ENCODE measurements around the gene REV1. TPM values are rescaled to one million over a fixed set of nuclear protein-coding genes. Genes with fewer than 3 reads are reported as not detected.
"Not testable (repeated sequence)": the region's sequence is repeated elsewhere in the genome, so short reads cannot be mapped to it uniquely, and the experiment has no call there.

The REV1 gene
- 10 to 100 TPM; 40.8 to 44.0 TPM for total RNA-seq
- long read RNA-seq, full-length matches to known transcripts = 1 of 38 reads
- long read RNA-seq, partial matches to known transcripts = 20 of 38 reads
- long read RNA-seq, other reads (novel, unspliced or antisense) = 17 of 38 reads

DNA sequence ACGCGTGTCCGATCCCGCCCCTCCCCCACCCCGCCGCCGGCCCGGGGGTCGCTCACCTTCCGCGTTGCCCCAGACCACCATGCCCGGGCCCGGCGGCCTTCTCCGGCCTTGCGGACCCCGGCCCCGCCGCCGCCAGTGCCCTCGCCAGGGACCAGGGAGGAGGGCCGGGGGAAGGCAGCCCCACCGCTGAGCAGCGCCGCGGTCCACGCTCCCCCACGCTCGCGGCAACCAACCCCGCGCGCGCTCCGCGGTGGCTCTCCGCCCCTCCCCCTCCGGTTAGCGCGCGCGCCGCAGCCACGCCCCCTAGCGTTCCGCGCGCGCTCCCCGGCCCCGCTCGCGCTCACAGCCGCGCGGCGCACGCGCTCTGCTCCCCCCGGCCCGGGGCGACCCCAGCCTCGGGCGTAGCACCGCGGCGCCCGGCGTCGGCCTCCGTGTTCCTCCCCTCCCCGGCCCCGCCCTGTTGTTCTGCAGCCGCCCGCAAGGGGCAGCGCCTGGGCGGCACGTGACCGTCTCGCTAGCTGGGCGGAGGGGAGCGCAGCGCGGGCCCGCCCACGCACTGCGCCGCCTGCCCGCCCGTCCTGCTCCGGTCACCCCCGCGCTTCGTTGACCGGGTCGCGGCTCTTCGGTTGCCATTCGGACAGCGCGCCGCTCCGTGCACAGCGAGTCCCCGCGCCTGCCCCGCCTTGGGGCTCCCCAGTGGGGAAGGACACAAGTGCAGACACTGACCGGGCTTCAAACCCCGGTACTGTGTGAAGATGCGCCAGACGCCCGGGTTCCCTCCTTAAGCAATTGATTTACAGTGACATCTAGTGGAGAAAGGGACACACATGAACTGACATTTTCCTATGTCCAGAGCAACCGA lies at the start of gene REV1:
TSS of gene REV1 (minus strand) at position 257 of the 862 bp plus-strand sequence. CDS start 25,042 bp downstream, outside the sequence.
- peak; percentile 91 to 92 for DNase-seq
- peak; percentile 85 for ATAC-seq
- intact Hi-C loops (cut with DNase I, micrococcal nuclease) = loop anchor here in 1 of 2 donors (5.0 kb wide), 1 partner anchor 153 kb away; the partner anchor contains the start of genes EIF5B and TXNDC9

DNA sequence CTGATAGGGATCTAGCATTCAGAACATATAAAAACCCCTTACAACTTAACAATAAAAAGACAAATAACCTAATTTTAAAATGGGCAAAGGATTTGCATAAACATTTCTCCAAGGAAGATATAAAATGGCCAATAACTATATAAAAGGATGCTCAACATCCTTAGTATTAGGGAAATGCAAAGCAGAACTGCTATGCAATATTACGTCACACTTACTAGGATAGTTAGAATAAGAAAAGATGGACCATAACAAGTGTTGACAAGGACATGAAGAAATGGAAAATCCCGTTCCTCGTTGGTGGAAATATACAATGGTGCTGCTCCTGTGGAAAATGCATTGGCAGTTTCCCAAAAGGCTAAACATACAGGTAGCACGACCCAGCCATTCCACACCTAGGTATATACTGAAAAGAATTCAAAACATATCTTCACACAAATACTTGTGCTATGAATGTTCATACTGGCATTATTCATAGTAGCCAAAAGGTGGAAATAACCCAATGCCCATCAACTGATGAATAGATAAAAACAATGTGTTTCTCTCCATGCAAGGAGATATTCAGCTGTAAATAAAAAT lies 48.2 kb upstream of the REV1 start:
- ATAC-seq = no peak
- intact Hi-C loops (cut with DNase I, micrococcal nuclease) = no loop called here
- no peak for DNase-seq

DNA sequence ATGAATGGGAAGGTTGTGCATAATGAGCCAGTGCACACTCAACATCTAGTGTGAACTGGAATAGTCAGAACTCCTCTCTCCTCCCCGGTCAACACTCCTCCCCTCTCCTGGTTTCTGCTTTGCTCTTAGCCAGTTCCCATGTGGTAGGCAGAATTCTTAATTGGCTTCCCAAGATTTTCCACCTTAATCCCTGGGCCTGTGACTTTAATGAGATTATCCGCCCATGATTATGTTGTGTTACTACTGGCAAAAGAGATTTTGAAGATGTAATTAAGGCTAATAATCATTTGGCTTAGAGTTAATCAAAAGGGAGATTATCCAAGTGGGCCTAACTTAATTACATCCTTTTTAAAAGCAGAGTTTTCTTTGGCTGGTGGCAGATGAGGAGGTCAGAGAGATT lies 34.2 kb upstream of the REV1 start:
- ATAC-seq = no peak
- intact Hi-C loops (cut with DNase I, micrococcal nuclease) = no loop called here
- DNase-seq = no peak

DNA sequence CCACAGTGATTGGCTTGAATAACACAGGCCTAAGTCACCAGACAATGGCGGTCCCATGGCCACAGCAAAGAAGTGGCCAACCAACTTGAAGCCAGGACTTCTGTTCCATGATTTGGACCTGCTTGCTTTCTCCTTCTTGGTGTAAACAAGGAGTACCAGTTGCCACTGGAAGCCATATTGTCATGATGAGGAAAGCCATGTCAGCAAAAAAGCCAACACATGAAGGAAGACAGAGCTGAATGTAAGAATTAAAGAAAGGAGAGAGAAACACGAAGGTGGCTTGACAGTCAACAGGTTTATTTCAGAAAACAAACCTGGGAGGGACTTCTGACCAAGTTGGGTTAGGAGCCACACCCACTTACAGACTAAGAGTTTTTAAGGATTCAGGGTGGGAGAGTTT lies 32.3 kb upstream of the REV1 start:
- ATAC-seq = no peak
- intact Hi-C loops (cut with DNase I, micrococcal nuclease) = no loop called here
- DNase-seq = no peak

DNA sequence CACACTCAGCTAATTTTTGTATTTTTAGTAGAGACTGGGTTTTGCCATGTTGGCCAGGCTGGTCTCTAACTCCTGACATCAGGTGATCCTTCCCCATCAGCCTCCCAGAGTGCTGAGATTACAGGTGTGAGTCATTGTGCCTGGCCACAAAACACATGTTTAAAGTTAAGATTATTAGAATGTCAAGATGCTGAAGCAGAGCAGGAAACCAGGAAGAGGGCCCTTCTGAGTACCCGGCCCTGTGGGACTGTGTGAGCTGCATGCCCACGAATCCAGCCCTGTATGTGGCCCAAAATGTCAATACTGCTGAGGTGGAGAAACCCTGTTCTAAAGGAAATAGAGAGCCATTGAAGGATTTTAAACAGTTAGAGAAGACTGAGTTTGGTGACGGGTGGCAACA lies 31.0 kb upstream of the REV1 start:
- ATAC-seq (no peak), DNase-seq (no peak)
- intact Hi-C loops (cut with DNase I, micrococcal nuclease) = no loop called here

DNA sequence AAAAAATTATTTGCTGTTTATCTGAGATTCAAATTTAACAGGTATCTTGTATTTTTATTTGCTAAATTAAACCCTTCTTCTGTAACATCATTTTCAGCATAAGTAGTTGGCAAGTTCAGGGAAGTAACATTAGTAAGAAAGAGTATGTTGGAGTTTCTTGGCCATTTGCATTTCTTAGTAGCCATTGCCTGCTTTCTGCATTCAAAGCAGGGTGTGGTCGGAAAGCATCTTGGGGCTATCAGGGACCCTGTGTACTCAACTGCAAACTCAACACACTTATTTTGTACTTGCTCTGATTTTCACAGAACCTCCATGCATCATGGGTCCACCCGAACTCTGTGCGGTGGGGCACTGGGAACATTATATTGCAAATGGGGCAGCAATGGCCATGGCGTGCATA lies 30.4 kb upstream of the REV1 start:
- intact Hi-C loops (cut with DNase I, micrococcal nuclease) = no loop called here
- ATAC-seq (no peak), DNase-seq (no peak)

DNA sequence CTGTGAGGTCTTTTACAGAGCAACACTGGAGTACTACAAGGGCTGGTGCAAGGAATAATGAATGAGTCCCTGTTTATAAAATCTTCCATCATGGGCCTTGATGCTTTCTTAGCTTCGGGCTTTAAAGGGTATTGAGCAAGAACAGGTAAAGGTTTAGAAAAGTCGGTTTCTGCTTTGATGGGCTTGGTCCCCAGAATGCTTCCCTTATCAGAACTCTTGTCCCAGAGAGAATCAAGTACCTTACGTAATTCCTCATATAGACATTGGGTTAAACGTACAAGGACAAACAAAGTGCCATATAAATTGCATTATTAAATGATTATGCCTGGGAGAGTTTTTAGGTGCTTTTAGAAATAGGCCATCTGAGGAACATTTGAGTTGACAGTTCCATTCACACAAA lies 24.5 kb upstream of the REV1 start:
- ATAC-seq (no peak), DNase-seq (no peak)
- intact Hi-C loops (cut with DNase I, micrococcal nuclease) = no loop called here

DNA sequence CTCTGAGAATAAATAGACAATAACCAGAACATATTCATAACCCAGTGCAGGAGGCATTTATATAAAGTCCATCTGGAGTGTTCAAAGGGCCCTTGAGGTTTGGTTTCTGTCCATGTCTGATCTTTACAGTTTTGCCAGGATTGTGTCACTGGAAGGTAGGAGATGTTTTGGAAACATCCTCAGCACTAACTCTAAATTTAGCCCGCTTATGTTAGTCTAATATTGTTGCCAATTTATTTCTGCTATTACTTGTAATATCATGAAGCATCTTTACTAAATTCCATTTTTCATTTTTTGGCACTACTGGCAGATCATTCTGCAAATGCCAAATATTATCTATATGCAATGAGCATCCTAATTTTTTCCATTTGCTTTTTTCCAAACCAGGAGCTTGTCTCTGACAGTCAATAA lies 22.4 kb upstream of the REV1 start:
- ATAC-seq (no peak), DNase-seq (no peak)
- intact Hi-C loops (cut with DNase I, micrococcal nuclease) = no loop called here

DNA sequence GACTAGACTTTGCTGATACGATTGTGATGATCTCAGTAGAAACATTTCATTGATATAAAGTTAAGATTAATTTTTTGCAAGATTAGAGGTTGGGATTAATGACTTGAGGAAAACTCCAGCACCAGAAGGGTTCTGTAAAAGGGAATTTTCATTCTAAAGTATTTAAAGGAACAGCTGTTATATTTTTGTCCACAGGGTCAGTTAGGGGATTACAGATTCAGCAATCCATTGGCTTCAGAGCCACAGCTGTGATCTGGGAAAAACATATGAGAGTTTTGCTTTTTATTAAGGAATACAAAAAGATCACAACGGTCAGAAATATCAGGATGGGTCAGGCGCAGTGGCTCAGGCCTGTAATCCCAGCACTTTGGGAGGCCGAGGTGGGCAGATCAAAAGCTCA lies 19.6 kb upstream of the REV1 start:
- ATAC-seq (no peak), DNase-seq (no peak)
- intact Hi-C loops (cut with DNase I, micrococcal nuclease) = no loop called here

DNA sequence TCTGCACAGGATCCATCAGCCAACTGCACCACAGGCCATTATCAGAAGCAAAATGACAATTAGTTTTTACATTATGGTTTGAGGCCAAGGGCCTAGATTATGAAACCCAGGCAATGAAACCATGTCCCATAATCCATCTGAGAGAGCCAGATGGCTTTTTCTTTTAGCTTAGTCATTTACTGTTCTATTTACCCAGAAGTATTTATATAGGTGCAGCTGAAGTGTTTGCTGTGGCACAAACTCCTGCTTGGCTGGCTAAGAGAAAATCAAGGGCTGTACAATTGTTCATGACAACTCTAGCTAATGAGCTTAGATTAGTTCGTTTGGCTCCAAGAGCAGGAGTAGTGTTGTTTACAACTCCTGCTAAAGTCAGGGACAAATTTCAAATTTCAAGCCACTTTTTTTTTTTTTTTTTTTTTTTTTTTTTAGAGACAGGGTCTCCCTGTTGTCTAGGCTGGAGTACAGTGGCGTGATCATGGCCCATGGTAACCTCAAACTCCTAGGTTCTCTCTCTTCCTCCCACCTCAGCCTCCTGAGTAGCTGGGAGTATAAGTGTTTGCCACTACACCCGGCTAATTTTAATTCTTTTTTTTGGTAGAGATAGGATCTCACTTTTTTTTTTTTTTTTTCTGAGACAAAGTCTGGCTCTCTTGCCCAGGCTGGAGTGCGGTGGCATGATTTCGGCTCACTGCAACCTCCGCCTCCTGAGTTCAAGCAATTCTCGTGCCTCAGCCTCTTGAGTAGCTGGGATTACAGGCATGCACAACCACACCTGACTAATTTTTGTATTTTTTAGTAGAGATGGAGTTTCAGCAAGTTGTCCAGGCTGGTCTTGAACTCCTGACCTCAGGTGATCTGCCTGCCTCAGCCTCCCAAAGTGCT lies 18.4 kb upstream of the REV1 start:
- peak; percentile 80 for ATAC-seq
- DNase-seq = no peak
- intact Hi-C loops (cut with DNase I, micrococcal nuclease) = no loop called here

DNA sequence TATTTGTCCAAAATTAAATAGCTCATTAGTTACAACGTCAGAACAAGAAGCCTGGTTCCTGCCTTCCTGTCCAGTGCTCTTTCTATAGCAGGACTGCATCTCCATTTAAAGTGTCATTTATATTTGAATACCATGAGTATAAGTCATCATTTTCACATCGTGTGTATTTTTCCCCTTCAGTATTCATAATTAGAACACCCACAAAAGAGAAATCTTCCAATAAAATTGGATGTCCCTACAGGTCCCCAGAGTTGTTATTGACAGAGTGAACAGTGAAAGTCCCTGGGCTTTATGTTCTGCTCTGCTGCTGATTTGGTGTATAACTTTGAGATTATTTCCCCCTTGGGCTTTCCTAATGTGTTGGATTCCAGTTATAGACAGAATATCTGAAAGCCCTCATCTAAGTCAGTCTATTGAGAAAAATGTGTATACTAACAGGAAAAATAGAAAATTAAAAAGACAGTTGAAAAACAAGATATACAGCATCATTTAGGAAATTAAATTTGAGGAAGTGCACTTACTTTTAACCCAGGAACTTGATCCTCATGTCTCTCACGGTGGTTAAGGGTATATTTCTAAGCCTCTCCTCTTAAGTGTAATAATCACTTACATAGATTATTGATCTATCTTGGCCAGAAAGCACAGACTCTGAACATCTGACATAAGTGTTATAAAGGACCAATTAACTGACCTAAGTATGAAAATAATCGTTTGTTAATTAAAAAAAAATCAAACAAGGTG lies 15.2 kb upstream of the REV1 start:
- intact Hi-C loops (cut with DNase I, micrococcal nuclease) = no loop called here
- DNase-seq (no peak), ATAC-seq (no peak)

DNA sequence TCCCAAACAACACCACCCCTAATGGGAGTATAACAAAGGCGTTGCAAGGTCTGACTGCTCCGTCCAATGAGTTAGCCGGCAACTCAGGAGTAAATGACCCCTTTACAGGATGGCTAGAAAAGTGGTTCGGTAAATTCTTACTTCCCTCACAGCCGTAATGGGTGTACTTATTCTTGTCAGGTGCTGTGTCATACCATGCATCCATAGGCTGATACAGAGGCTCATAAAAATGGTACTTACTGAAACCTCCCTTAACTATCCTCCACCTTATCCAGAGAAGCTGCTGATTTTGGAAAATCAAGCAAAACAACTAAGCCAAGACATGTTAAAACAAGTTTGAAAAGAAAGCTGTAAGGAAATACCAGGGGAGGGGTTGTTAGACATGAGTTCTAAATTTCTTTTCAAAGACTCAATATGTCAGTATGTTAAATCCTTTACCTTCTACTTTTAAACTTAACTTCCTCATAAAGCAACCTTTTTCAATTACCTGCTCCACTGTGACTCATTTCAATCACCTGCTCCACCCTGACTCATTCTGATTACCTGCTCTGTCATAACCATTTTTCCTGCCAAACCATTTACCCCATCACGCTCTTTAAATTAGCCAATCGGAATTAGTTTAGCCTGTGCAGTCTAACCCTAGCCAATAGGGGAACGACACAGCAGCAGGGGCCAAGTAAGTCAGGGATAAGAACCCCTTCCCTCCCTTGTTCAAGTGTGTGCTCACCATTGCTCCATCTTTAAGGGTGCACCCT lies 14.0 kb upstream of the REV1 start:
- peak; percentile 67 for ATAC-seq

DNA sequence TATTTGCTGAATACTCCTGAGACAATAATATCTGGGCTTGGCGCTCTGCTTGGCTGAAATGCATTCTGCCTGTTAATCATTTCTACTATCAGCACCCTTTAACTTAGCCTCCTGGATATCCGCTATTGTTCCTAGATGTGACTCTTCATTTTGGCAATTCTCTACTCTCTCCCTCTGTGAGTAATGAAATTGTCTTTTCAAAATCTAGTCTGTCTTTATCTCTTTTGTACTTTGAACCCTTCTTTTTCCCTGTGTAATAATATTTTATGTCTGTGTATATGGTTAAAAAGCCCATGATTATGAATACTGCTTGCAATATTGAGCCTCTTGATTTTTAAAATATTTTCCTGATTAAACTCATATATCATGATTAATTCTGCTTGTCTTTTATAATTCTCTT lies 6.2 kb upstream of the REV1 start:
- intact Hi-C loops (cut with DNase I, micrococcal nuclease) = no loop called here
- no peak for DNase-seq
- ATAC-seq = peak; percentile 71

More for the DNA sequence above, 14.0 kb upstream of the REV1 start:
- DNase-seq; intact Hi-C loops (cut with DNase I, micrococcal nuclease): not testable (repeated sequence)

DNA sequence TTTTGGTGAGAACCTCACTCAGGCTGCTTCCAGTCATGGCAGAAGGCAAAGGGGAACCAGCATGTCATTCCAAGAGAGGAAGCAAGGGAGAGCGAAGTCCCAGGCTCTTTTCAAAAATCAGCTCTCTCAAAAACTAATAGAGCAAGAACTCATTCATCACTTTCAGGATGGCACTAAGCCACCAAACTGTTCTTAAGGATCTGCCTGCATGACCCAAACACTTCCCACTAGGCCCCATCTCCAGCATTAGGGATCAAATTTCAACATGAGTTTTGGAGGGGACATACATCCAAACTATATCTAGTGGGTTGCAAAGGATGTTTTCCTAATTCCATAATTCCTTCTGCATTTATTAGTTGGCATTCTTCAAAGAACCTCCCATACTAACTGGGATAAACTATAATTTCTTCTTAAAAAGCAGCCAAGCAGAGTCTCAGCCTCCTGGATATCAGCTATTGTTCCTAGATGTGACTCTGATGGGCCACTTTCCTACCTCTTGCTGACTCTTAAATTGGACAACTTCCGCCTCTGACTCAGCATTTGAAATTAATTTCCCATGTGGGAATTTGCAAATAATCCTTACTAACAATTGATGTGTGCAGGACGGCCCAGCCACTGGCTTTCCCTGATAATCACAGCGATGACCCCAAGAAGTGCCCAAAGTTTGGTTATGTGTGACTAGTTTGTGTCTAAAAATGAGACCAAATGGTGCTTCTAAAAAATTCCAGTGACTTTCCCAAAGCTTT lies 5.5 kb upstream of the REV1 start:
- intact Hi-C loops (cut with DNase I, micrococcal nuclease) = no loop called here
- DNase-seq = no peak

DNA sequence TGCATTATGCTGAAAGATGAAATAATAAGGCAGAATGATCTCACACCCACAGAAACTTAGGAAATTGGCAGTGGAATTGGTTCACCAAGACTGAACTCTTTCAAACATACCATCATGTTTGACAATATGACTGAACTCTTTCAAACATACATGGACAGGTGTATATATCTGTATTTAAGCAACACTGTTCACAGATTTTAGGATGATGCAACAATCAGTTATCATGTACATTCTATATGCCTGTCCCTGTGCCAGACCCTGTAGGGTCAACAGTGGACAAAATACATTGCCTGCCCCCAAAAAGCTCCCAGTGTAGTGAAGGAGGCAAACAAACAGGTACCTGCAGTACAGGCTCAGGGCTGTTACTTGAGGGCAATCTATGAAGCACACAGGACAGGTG lies 2.9 kb upstream of the REV1 start:
- DNase-seq = no peak
- intact Hi-C loops (cut with DNase I, micrococcal nuclease) = no loop called here
- ATAC-seq = no peak

More for the DNA sequence above, 5.5 kb upstream of the REV1 start:
- ATAC-seq = no peak

DNA sequence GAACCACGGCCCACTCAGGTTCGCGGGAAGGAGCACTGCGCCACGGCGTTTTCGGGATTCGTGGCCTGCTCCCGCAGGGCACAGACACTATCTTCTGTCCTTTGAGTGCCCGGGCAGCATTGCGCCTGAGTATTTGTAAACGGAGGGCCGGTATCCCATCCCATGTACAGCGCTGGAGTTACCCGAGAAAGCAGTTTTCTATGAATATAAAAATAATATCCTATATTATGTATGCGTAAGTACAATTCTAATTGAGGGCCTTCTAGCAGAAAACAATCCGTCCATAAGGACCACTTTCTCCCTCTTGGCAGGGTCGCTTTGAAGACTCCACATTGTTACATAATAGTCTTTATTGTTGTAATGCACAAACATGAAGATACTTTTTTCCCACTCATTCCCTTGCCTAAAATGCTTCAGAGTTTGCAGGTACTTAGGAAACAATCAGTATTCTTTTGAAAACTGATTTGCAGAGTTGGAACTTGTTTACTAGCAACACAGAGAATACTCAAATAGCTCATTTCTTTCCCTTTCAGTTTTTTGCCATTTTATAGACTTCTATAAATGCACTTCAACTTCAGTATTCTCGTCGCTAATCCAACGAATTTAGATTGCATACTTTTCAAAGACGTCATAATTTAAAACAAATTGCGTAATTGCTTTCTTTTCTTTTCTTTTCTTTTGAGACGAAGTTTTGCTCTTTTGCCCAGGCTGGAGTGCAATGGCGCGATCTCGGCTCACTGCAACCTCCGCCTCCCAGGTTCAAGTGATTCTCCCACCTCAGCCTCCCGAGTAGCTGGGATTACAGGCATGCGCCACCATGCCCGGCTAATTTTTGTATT lies 1.0 kb upstream of the REV1 start:
- intact Hi-C loops (cut with DNase I, micrococcal nuclease) = no loop called here
- DNase-seq (no peak), ATAC-seq (no peak)

Data from left colon (tissue), 2 donors.